Stimulated activated CD8-positive, alpha-beta memory T cell treated with anti-CD3 and anti-CD28 coated beads, Interleukin-2, amount 100 ng/mL, for 1 hour (primary cell): ENCODE data around the gene RSKR.
A peak's percentile ranks its signal among the peaks of the same experiment; 100 is the strongest.
"Not testable (repeated sequence)": the region's sequence is repeated elsewhere in the genome, so short reads cannot be mapped to it uniquely, and the experiment has no call there.

Source experiments
- DNase-seq, 2 donors: peaks; one replicate each; pipeline ENCODE4 v3.0.0-alpha.2; 2020; ENCODE audit warnings: low read depth in 2 of 2

The RSKR gene

GRCh38 chr17:28577466-28577824 is 36.5 kb downstream of the RSKR start:
- DNase-seq, result no peak

GRCh38 chr17:28576758-28577465 is 37.1 kb downstream of the RSKR start, which contains the start of gene ALDOC:
TSS of gene ALDOC (minus strand) at chr17:28576895. CDS start at chr17:28575532, 1,363 bp downstream.
- DNase-seq, result peak; percentile 95

- not testable (repeated sequence) for DNase-seq
These were observed 38.0 kb downstream of the RSKR start for GRCh38 chr17:28576016-28576415.

- no peak for DNase-seq
These were observed 38.7 kb downstream of the RSKR start for GRCh38 chr17:28575126-28575795.

- DNase-seq, result no peak
These were observed 39.5 kb downstream of the RSKR start for GRCh38 chr17:28574526-28574925.

- no peak for DNase-seq
These were observed 40.0 kb downstream of the RSKR start for GRCh38 chr17:28573966-28574480.

- no peak for DNase-seq
These were observed 40.5 kb downstream of the RSKR start for GRCh38 chr17:28573521-28573920.

GRCh38 chr17:28573040-28573380 is 41.0 kb downstream of the RSKR start:
- no peak for DNase-seq

- no peak for DNase-seq
These were observed 41.5 kb downstream of the RSKR start for GRCh38 chr17:28572259-28573039.

- peak; percentile 75 to 84 for DNase-seq
These were observed 42.4 kb downstream of the RSKR start, which contains the start of gene PIGS for GRCh38 chr17:28571361-28572122. TSS of gene PIGS (minus strand) at chr17:28571524. CDS start at chr17:28571496, 28 bp downstream.

GRCh38 chr17:28570716-28571360 is 43.1 kb downstream of the RSKR start:
- DNase-seq, result peak in 1 of 2 donors; percentile 26

GRCh38 chr17:28569446-28569845 is 44.5 kb downstream of the RSKR start:
- DNase-seq, result no peak

GRCh38 chr17:28567604-28568003 is 46.4 kb downstream of the RSKR start:
- no peak for DNase-seq

GRCh38 chr17:28563475-28563874 is 50.5 kb downstream of the RSKR start:
- DNase-seq, result no peak
